ENCODE data around the gene HUNK. TPM values are rescaled to one million over a fixed set of nuclear protein-coding genes. Genes with fewer than 3 reads are reported as not detected.

HUNK gene
- total RNA-seq, 4 donors from 2014 or later, result 0.22 to 1.2 (median 0.36) TPM

GRCh38 chr21:31917108-31917507 is 44.3 kb downstream of the HUNK start:
- intact Hi-C loops (cut with DNase I), result no loop called here
- Histone ChIP-seq H3K9me3 (no peaks in the 10 kb centered on the region), H3K4me1 (peaks cover 0 to 3% of the 10 kb centered on the region in 2 donors), H3K4me3 (replicated peaks in 1 of 3) (no peak overlapping the region), H3K36me3 (no peaks in the 10 kb centered on the region), H3K27ac (no peak overlapping the region), H3K27me3 (no peaks in the 10 kb centered on the region)
- 93 to 96% methylated on average over 7 of the region's 7 CpGs for WGBS, 2 donors
- no peak for DNase-seq
- TF ChIP-seq POLR2A (IDR thresholded peaks at IDR 0.05), result no peak
- TF ChIP-seq CTCF (IDR thresholded peaks at IDR 0.05), result no peak

GRCh38 chr21:31918250-31918775 is 45.5 kb downstream of the HUNK start:
- no peak for DNase-seq
- H3K4me1 ChIP-seq, result peaks cover 0 to 3% of the 10 kb centered on the region in 2 donors
- 95 to 100% methylated on average over 3 of the region's 3 CpGs for WGBS, 2 donors
- no peak overlapping the region for H3K27ac ChIP-seq
- no peak for TF ChIP-seq CTCF (IDR thresholded peaks at IDR 0.05)
- H3K27me3 ChIP-seq, result no peaks in the 10 kb centered on the region
- H3K36me3 ChIP-seq, result no peaks in the 10 kb centered on the region
- H3K9me3 ChIP-seq, result no peaks in the 10 kb centered on the region
- intact Hi-C loops (cut with DNase I), result no loop called here
- no peak overlapping the region for H3K4me3 ChIP-seq (replicated peaks in 1 of 3)

- no peak overlapping the region for H3K27ac ChIP-seq
- intact Hi-C loops (cut with DNase I), result no loop called here
- no peaks in the 10 kb centered on the region for H3K9me3 ChIP-seq
- DNase-seq, result no peak
- 78 to 90% methylated on average over 1 of the region's 1 CpG for WGBS, 2 donors
- no peaks in the 10 kb centered on the region for H3K36me3 ChIP-seq
- TF ChIP-seq CTCF (IDR thresholded peaks at IDR 0.05) (no peak), POLR2A (IDR thresholded peaks at IDR 0.05) (no peak)
- no peaks in the 10 kb centered on the region for H3K27me3 ChIP-seq
- no peak overlapping the region for H3K4me3 ChIP-seq (replicated peaks in 1 of 3)
- H3K4me1 ChIP-seq, result no peaks in the 10 kb centered on the region
Observed at GRCh38 chr21:31920275-31920674, 47.5 kb downstream of the HUNK start.

GRCh38 chr21:31921079-31921478 is 48.3 kb downstream of the HUNK start:
- no peaks in the 10 kb centered on the region for H3K27me3 ChIP-seq
- no peak overlapping the region for H3K27ac ChIP-seq
- intact Hi-C loops (cut with DNase I), result no loop called here
- H3K4me1 ChIP-seq, result no peaks in the 10 kb centered on the region
- DNase-seq, result no peak
- 94 to 97% methylated on average over 6 of the region's 6 CpGs for WGBS, 2 donors
- no peaks in the 10 kb centered on the region for H3K36me3 ChIP-seq
- H3K4me3 ChIP-seq (replicated peaks in 1 of 3), result no peak overlapping the region
- TF ChIP-seq POLR2A (IDR thresholded peaks at IDR 0.05) (no peak), CTCF (IDR thresholded peaks at IDR 0.05) (no peak)
- no peaks in the 10 kb centered on the region for H3K9me3 ChIP-seq

- 95% methylated on average over 10 of the region's 10 CpGs for WGBS, 2 donors
- intact Hi-C loops (cut with DNase I), result no loop called here
- Histone ChIP-seq H3K36me3 (no peaks in the 10 kb centered on the region), H3K9me3 (no peaks in the 10 kb centered on the region), H3K4me1 (no peaks in the 10 kb centered on the region), H3K27ac (no peak overlapping the region), H3K4me3 (replicated peaks in 1 of 3) (no peak overlapping the region), H3K27me3 (no peaks in the 10 kb centered on the region)
- DNase-seq, result no peak
- TF ChIP-seq POLR2A (IDR thresholded peaks at IDR 0.05) (no peak), CTCF (IDR thresholded peaks at IDR 0.05) (no peak)
Observed at GRCh38 chr21:31922881-31923280, 50.1 kb downstream of the HUNK start.
